ENCODE measurements around the gene STAMBP. TPM values are rescaled to one million over a fixed set of nuclear protein-coding genes. Genes with fewer than 3 reads are reported as not detected.

STAMBP gene
- total and polyA plus RNA-seq, 9 of the 15 experiments (the other 6 are each of a cell fraction or from before 2014, with no cell fraction given): 36.9 to 75.2 (median 48.8) TPM

DNA sequence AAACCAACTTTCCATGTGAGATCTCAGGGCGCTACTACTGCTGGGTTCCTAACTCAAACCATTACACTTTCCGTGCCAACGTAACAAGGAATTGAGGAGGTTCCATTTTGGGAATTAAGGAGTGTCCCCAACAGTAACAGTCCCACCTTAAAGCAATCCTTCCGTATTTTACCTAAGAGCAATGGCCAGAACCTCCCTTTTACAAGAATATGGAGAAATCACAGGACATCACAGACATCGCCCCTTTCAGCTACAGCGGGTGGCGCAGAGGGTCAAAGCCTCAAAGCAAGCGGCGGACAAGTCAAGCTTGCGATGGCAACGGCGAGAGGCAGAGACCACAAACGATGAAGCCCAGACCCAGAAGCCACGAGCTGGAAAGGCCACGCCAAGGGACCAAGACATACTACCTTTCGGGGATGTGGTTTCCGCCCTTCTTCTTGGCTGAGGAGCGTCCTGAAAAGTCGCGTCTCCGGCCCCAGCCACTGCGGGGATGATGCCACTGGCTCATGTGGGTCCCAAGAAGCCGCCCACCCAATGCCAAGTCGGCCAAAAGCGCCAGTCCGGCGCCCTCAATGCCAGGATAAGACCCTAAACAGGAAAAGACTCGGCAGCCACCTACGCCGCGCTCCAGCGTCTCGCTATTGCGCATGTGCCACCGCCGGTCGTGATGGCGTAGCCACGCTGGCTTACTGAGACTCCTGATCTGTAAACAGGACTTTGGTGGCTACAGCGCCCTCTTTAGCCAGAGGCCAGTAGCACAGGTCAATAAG lies 49.1 kb upstream of the STAMBP start, which contains the start of gene DUSP11 (continued):
- no peak for TF ChIP-seq ZNF354B (CRISPR knock-in tag; IDR thresholded peaks at IDR 0.05)
- TF ChIP-seq, protein P1, sequence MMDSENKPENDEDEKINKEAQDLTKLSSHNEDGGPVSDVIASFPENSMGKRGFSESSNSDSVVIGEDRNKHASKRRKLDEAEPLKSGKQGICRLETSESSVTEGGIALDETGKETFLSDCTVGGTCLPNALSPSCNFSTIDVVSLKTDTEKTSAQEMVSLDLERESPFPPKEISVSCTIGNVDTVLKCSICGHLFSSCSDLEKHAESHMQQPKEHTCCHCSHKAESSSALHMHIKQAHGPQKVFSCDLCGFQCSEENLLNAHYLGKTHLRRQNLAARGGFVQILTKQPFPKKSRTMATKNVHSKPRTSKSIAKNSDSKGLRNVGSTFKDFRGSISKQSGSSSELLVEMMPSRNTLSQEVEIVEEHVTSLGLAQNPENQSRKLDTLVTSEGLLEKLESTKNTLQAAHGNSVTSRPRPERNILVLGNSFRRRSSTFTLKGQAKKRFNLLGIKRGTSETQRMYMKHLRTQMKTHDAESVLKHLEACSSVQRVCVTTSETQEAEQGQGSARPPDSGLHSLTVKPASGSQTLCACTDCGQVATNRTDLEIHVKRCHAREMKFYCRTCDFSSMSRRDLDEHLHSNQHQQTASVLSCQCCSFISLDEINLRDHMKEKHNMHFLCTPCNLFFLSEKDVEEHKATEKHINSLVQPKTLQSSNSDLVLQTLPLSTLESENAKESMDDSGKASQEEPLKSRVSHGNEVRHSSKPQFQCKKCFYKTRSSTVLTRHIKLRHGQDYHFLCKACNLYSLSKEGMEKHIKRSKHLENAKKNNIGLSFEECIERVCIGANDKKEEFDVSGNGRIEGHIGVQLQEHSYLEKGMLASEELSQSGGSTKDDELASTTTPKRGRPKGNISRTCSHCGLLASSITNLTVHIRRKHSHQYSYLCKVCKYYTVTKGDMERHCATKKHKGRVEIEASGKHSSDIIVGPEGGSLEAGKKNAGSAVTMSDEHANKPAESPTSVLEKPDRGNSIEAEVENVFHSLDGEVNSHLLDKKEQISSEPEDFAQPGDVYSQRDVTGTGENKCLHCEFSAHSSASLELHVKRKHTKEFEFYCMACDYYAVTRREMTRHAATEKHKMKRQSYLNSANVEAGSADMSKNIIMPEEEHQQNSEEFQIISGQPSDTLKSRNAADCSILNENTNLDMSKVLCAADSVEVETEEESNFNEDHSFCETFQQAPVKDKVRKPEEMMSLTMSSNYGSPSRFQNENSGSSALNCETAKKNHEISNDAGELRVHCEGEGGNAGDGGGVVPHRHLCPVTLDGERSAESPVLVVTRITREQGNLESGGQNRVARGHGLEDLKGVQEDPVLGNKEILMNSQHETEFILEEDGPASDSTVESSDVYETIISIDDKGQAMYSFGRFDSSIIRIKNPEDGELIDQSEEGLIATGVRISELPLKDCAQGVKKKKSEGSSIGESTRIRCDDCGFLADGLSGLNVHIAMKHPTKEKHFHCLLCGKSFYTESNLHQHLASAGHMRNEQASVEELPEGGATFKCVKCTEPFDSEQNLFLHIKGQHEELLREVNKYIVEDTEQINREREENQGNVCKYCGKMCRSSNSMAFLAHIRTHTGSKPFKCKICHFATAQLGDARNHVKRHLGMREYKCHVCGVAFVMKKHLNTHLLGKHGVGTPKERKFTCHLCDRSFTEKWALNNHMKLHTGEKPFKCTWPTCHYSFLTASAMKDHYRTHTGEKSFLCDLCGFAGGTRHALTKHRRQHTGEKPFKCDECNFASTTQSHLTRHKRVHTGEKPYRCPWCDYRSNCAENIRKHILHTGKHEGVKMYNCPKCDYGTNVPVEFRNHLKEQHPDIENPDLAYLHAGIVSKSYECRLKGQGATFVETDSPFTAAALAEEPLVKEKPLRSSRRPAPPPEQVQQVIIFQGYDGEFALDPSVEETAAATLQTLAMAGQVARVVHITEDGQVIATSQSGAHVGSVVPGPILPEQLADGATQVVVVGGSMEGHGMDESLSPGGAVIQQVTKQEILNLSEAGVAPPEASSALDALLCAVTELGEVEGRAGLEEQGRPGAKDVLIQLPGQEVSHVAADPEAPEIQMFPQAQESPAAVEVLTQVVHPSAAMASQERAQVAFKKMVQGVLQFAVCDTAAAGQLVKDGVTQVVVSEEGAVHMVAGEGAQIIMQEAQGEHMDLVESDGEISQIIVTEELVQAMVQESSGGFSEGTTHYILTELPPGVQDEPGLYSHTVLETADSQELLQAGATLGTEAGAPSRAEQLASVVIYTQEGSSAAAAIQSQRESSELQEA (IDR thresholded peaks at IDR 0.05; ENCODE audit: low read depth): no peak; the same call in 1 of the 2 replicates
- no peak for TF ChIP-seq TRIM28 (IDR thresholded peaks at IDR 0.05)
- no peak for TF ChIP-seq ARHGAP35 (IDR thresholded peaks at IDR 0.05; ENCODE audit: partially characterized antibody)
- TF ChIP-seq U2AF1 (optimal IDR thresholded peaks at IDR 0.05; ENCODE audit: low read depth, low read length): no peak
- peak; percentile 50 for TF ChIP-seq POLR2H (tag; IDR thresholded peaks at IDR 0.05; ENCODE audit: low read depth)
- TF ChIP-seq, protein P2, sequence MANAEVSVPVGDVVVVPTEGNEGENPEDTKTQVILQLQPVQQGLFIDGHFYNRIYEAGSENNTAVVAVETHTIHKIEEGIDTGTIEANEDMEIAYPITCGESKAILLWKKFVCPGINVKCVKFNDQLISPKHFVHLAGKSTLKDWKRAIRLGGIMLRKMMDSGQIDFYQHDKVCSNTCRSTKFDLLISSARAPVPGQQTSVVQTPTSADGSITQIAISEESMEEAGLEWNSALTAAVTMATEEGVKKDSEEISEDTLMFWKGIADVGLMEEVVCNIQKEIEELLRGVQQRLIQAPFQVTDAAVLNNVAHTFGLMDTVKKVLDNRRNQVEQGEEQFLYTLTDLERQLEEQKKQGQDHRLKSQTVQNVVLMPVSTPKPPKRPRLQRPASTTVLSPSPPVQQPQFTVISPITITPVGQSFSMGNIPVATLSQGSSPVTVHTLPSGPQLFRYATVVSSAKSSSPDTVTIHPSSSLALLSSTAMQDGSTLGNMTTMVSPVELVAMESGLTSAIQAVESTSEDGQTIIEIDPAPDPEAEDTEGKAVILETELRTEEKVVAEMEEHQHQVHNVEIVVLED (CRISPR knock-in tag; IDR thresholded peaks at IDR 0.05): peak; percentile 86
- no peak for TF ChIP-seq THRAP3 (IDR thresholded peaks at IDR 0.05; ENCODE audit: borderline replicate concordance)
- TF ChIP-seq, protein P3, sequence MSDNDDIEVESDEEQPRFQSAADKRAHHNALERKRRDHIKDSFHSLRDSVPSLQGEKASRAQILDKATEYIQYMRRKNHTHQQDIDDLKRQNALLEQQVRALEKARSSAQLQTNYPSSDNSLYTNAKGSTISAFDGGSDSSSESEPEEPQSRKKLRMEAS (CRISPR knock-in tag; IDR thresholded peaks at IDR 0.05): peak; percentile 56
- no peak for TF ChIP-seq ZC3H4 (CRISPR knock-in tag; IDR thresholded peaks at IDR 0.05; ENCODE audit: borderline replicate concordance)
- peak; percentile 92 for TF ChIP-seq KDM5B (IDR thresholded peaks at IDR 0.05; ENCODE audit: insufficient replicate concordance, low read depth, low read length)
- no peak for TF ChIP-seq ZSCAN32 (CRISPR knock-in tag; IDR thresholded peaks at IDR 0.05)
- peak; percentile 64 for TF ChIP-seq SMC3 (conservative IDR thresholded peaks at IDR 0.05; ENCODE audit: insufficient read depth, low read depth, low read length)
- TF ChIP-seq HNRNPUL1 (IDR thresholded peaks at IDR 0.05; ENCODE audit: low read length): no peak
- peak in 1 of 2 experiments; percentile 69; a peak in 2 of 4 replicates for TF ChIP-seq RCOR1 (IDR thresholded peaks at IDR 0.05; ENCODE audit: borderline replicate concordance in 1 of 2, low read depth in 2 of 2, low read length in 2 of 2)
- TF ChIP-seq, protein P4, sequence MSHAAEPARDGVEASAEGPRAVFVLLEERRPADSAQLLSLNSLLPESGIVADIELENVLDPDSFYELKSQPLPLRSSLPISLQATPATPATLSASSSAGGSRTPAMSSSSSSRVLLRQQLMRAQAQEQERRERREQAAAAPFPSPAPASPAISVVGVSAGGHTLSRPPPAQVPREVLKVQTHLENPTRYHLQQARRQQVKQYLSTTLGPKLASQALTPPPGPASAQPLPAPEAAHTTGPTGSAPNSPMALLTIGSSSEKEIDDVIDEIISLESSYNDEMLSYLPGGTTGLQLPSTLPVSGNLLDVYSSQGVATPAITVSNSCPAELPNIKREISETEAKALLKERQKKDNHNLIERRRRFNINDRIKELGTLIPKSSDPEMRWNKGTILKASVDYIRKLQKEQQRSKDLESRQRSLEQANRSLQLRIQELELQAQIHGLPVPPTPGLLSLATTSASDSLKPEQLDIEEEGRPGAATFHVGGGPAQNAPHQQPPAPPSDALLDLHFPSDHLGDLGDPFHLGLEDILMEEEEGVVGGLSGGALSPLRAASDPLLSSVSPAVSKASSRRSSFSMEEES (CRISPR knock-in tag; IDR thresholded peaks at IDR 0.05): no peak
